Inflammatory macrophage (primary cell): ENCODE measurements around the gene TAF13.
"Not testable (repeated sequence)": the region's sequence is repeated elsewhere in the genome, so short reads cannot be mapped to it uniquely, and the experiment has no call there.

Source experiments
- DNase-seq, 2 donors: peaks; one replicate each; pipeline ENCODE4 v3.0.0-alpha.2; 2020 to 2022

Gene TAF13

GRCh38 chr1:109045595-109045994, 30.2 kb downstream of the TAF13 start:
- no peak for DNase-seq

GRCh38 chr1:109041621-109042468, 34.0 kb downstream of the TAF13 start, which contains the start of gene WDR47:
Gene WDR47, minus strand, starts transcription at chr1:109042102. Its CDS starts 18,590 bp downstream, at chr1:109023512.
- peak; percentile 98 to 99 for DNase-seq

GRCh38 chr1:109040989-109041620, 34.7 kb downstream of the TAF13 start:
- DNase-seq, result peak; percentile 19 to 37

GRCh38 chr1:109040627-109040988, 35.2 kb downstream of the TAF13 start:
- DNase-seq, result no peak

GRCh38 chr1:109034382-109034781, 41.4 kb downstream of the TAF13 start:
- no peak for DNase-seq

- not testable (repeated sequence) for DNase-seq
Measured at GRCh38 chr1:109029493-109029892, 46.3 kb downstream of the TAF13 start.

GRCh38 chr1:109027841-109028240, 48.0 kb downstream of the TAF13 start:
- no peak for DNase-seq

GRCh38 chr1:109025694-109026093, 50.1 kb downstream of the TAF13 start:
- DNase-seq, result no peak

- no peak for DNase-seq
Measured at GRCh38 chr1:109024646-109025045, 51.2 kb downstream of the TAF13 start.

- DNase-seq, result no peak
Measured at GRCh38 chr1:109020693-109021257, 55.0 kb downstream of the TAF13 start.

GRCh38 chr1:109017719-109018118, 58.1 kb downstream of the TAF13 start:
- DNase-seq, result not testable (repeated sequence)

- DNase-seq, result no peak
Measured at GRCh38 chr1:109017134-109017533, 58.7 kb downstream of the TAF13 start.
